Stimulated activated CD8-positive, alpha-beta memory T cell treated with anti-CD3 and anti-CD28 coated beads, Interleukin-7, amount 100 ng/mL, for 4 hours (primary cell): ENCODE measurements around the gene ZNF853.
"Not testable (repeated sequence)": the region's sequence is repeated elsewhere in the genome, so short reads cannot be mapped to it uniquely, and the experiment has no call there.

Experiments
- DNase-seq, 2 donors: peaks; one replicate each; pipeline ENCODE4 v3.0.0-alpha.2; 2020; ENCODE audit warnings: low read depth in 2 of 2

Gene ZNF853

DNA sequence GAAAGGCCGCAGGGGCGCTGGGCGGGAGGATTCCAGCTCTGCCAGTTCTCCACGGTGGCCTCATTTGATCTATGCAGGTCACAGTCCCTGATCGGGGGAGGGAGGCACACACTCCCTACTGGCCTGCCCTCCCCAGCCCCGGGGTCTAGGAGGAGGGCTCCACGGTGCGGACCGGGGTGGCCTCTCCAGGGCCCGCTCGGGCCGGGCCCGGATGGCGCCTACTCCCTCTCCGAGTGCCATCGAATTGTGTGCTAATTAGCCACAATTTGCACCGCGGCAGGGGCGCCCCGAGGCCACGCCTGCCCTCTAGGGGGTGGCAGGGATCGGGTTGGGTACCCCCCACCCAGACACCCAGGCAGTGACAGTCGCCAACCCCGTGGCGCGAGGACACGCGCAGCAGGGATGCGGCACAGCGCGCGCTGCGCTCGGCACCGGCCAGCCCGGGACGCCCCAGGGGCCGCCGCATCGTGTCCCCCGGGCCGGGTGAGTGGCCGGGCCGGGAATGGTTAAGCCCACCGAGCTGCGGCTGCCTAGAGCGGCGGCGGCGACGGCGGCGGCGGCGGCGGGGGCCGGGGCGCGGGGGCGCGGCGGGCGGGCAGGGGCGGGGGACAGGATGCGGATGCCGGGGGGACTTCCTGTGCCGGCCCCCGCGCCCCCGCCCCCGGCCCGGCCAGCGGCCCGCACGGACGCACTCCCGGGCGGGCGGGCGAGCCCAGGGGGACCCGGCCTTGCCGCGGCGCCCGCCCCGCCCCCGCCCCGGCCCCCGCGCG is at the start of gene ZNF853:
ZNF853 (plus strand) TSS at position 658 of the 770 bp plus-strand sequence. CDS start 565 bp downstream, outside the sequence.
- DNase-seq = peak in 1 of 2 donors; percentile 24

DNA sequence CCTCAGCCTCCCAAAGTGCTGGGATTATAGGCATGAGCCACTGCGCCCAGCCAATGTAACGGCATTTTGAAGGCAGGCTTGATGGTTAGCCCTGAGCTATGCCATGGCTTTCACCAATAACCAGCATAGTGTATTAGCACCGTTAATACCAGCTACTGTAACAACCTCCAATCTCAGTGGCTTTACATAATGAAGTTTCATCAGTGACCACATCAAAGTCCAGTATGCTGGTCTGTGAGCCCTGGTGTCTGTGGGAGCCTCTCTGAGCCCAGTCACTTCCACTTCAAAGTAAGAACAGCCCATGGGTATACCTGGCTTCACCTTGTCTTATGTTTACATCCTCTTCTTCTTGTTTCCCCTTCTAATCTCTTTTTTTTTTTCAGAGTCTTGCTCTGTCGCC is 49.8 kb upstream of the ZNF853 start:
- no peak for DNase-seq

DNA sequence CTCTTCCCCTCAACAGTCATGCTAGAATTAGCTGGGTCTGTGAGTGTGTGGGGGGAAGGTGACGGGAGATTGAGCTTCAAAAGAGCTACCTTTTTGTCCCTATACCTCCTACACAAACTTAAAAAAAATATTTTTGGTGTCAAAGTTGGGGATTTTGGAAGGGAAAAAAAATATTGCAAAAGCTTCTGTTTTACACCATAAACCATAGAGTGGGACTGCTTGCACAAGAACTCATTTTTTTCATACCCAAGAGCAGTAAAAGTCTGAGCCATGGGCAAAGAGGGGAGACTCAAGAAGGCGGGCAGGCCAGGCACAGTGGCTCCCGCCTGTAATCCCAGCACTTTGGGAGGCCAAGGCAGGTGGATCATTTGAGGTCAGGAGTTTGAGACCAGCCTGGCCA is 47.5 kb upstream of the ZNF853 start:
- no peak for DNase-seq

DNA sequence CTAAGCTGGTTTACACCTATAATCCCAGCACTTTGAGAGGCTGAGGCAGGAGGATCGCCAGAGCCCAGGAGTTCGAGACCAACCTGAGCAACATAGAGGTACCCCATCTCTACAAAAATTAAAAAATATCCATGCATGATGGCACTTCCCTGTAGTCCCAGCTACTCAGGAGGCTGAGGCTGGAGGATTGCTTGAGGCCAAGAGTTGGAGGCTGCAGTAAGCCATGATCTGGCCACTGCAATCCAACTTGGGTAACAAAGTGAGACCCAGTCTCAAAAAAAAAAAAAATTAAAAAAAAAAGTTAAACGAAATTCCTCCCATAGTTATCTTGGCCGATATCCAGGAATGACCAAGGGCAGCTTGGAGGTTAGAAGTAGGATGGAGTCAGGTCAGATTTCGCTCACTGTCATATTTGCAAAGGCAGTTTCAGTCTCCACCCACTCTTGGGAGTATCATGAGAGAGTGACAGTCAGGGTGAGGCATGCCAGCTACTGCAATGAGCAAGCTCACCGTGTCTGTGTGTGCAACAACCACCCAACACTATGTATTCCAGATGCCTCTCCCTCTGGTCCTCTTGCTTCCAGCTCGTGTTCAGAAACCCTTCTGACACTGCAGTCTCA is 44.1 kb upstream of the ZNF853 start:
- no peak for DNase-seq

DNA sequence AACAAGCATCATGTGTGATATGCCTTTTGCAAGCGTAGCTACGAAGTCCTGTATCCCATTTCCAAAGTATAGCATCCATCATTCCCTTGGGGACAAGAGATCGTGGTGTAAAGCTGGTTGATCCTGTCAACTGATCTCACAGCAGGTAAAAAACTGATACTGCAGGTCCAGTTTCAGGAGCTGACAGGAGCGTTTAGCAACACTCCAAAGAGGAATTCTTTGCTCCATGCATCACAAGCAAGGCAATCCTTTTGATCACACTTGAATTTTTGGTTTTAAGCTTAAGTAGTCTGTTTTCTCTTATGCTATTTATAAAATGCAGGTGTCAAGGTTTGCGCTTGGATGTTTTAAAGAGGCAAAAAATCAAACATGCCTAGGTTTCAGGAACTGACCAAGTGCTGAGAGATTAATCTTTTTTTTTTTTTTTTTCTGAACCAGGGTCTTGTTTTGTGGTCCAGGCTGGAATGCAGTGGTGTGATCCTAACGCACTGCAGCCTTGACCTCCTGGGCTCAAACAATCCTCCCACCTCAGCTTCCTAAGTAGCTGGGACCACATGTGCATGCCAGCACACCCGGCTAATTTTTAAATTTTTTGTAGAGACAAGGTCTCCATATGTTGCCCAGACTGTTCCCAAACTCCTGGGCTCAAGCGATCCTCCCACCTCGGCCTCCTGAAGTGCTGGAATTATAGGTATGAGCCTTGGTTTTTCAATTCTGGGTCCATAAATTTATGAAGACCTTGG is 40.0 kb upstream of the ZNF853 start:
- no peak for DNase-seq

DNA sequence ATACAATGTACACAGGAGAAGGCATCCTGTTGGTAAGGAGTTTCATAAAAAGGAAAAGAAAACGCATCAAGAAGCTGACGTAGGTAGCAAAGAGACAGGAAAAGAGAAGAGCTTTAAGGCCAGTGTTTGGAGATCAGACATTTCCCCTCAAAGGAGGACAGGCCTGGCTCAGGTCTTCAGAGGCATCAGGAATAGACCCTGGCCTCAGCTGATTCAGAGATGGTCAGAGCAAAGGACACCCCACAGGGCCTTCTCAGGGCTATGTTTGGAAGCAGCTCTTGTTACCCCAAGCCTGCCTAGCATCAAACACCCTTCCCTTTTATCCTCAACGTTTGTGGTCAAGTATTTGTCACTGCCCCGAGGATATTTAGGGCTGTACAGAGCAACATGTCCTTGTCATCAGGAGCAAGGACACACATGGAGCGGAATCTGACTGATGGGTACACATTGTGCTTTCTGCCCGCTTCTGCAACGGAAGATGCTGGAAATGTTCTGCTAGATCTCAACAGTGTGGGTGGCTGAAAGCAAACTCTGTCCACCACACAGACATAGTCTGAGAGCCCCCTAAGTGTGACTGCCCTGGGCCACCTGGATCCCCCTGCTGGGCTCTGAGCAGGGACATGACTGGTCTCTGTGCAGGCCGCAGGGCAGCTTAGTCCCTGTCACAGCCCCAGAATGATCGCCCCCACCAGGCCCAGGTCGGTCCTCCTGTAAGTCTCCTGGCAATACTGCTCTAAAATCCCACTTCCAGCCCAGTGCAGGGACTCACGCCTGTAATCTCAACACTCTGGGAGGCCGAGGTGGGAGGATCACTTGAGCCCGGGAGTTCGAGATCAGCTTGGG is 39.2 kb upstream of the ZNF853 start:
- DNase-seq = no peak

DNA sequence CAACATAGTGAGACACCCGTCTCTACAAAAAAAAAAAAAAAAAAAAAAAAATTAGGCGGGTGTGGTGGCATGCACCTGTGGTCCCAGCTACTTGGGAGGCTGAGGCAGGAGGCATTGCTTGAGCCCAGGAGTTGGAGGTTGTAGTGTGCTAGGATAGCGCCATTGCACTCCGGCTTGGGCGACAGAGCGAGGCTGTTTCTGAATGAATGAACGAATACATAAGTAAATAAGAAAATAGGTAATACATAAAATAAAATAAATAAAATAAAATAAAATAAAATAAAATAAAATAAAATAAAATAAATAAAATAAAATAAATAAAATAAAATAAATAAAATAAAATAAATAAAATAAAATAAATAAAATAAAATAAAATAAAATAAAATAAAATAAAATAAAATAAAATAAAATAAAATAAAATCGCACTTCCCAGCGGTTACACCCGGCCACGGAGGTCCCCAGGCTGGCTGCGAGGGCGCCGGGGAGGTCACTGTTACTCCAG is 38.5 kb upstream of the ZNF853 start:
- not testable (repeated sequence) for DNase-seq

DNA sequence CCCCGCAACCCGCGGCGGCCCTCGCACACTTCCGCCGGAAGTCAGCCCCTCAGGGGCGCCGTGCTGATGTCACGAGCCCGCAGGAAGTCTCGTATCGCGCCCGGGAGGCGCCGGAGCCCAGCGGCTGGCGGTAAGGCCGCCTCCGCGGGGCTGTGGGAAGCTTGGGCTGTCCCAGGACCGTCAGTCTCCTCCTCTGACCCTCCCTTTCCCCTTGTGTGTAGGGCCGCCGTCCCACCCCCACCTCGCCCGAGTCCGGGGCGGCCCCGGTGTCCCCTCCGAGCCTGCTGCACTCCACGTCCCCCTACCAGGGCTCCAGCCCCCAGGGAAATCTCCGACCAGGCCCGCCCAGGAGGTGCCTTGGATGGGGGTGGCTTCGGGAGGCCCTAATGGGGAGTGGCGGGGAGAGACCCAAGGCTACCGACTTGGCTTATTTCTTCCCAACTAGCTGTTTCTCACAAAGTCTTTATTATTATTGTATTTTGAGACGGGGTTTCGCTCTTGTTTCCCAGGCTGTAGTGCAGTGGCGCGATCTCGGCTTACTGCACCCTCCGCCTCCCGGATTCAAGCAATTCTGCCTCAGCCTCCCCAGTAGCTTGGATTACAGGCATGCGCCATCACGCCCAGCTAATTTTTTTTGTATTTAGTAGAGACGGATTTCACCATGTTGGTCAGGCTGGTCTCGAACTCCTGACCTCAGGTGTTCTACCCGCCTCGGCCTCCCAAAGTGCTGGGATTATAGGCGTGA is 37.9 kb upstream of the ZNF853 start, which contains the start of gene ZDHHC4:
ZDHHC4 (plus strand) TSS at position 86 of the 745 bp plus-strand sequence. CDS start 3,108 bp downstream, outside the sequence.
- DNase-seq = peak; percentile 69 to 88

DNA sequence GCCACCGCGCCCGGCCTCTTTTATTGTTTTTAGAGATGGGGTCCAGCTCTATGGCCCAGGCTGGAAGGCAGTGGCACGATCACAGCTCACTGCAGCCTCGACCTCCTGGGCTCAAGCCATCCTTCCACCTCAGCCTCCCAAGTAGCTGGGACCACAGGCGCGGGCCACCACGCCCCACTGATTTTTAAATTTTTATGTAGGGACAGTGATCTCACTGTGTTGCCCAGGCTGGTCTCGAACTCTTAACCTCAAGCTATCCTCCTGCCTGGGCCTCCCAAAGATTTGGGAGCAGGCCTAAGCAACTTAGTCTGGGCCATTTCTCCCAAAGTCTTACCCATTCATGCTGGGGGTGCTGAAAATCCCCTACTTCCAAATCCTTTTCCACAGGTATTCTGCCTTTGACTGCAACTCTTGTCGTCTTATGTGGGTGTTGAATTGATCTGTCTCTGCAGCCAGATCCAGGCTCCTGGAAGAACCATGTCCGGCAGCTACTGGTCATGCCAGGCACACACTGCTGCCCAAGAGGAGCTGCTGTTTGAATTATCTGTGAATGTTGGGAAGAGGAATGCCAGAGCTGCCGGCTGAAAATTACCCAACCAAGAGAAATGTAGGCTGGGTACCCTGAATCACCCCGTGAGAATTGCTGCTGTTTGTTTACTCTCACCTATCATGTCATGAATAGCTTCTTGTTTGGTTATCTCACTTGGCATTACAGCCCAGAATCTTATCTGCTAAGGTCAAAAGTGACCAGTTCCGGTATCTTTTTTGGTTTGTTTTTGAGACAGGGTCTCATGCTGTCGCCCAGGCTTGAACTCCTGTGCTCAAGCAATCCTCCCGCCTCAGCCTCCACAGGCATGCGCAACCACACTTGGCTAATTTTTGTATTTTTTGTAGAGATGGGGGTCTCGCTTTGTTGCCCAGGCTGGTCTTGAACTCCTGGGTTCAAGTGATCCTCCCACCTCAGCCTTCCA is 37.0 kb upstream of the ZNF853 start:
- DNase-seq = no peak

DNA sequence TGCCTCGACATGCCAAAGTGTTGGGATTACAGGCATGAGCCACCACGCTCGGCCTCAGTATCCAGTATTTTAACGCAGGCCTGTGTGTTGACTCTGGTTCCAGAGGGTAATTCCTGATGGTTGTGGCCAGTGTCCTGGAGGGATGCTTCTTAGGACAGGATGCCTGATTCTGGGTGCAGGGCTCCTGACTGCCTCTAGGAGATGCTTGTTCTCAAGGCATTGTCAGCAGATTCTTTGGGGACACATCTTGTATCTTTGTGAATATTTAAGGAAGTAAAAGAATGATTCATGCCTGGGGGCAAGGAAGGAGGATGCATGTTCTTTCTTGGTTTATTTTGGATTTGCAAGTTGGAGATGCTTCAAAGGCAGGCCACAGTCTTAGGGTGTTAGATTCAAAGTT is 36.0 kb upstream of the ZNF853 start:
- DNase-seq = no peak

DNA sequence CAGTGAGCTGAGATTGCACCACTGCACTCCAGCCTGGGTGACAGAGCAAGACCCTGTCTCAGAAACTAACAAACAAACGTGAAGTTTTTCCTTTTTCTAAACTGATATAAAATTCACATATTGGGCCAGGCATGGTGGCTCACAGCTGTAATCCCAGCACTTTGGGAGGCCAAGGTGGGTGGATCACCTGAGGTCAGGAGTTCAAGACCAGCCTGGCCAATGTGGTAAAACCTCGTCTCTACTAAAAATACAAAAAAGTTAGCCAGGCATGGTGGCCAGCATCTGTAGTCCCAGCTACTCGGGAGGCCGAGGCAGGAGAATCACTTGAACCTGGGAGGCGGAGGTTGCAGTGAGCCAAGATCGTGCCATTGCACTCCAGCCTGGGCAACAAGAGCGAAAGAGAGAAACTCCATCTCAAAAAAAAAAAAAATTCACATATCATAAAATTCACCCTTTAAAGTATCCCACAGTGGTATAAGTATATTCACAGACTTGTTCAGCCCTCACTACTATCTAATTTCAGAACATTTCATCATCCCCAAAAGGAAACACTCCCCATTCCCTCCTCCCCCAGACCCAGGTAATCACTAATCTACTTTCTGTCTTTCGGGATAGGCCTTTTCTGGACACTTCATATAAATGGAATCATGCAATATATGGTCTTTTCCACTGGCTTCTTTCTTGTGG is 29.5 kb upstream of the ZNF853 start:
- DNase-seq = not testable (repeated sequence)

DNA sequence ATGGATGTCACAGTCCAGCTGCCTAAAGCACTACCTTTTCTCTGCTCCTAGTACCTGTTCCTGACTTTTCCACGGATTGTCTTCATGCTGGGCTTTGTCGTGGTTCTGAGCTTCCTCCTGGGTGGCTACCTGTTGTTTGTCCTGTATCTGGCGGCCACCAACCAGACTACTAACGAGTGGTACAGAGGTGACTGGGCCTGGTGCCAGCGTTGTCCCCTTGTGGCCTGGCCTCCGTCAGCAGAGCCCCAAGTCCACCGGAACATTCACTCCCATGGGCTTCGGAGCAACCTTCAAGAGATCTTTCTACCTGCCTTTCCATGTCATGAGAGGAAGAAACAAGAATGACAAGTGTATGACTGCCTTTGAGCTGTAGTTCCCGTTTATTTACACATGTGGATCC is 26.8 kb upstream of the ZNF853 start:
- DNase-seq = no peak

DNA sequence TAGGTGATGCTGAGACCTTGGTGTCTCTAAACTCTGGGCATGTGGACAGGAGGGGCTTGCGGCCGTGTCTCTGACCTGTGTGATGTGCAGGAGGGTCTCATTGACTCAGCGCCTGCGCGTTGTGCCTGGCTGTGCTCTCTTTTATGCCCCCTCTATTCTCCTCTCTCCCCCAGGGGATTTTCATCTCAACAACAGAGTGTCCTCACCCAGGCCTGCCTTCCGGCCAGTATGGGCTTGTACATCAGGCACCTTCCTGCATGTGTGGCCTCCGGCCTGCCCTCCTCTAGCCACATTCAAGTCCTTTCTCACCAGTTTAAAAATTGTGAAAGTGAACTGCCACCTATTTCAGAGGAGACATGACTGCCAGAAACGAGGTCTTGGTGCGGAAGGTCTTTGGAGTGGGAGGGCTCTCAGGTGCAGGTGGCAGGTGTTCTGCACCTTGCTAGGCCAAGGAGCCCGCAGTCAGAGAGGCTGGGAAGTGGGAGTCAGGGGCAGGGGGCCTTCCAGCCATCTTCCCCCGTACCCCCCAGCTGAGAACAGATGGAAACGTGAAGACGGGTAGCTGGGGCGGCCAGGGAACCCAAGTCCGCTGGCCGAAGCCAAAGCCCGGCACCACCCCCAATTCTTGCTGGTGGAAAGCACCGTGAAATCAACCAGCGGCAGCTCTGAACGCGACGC is 26.1 kb upstream of the ZNF853 start:
- no peak for DNase-seq

DNA sequence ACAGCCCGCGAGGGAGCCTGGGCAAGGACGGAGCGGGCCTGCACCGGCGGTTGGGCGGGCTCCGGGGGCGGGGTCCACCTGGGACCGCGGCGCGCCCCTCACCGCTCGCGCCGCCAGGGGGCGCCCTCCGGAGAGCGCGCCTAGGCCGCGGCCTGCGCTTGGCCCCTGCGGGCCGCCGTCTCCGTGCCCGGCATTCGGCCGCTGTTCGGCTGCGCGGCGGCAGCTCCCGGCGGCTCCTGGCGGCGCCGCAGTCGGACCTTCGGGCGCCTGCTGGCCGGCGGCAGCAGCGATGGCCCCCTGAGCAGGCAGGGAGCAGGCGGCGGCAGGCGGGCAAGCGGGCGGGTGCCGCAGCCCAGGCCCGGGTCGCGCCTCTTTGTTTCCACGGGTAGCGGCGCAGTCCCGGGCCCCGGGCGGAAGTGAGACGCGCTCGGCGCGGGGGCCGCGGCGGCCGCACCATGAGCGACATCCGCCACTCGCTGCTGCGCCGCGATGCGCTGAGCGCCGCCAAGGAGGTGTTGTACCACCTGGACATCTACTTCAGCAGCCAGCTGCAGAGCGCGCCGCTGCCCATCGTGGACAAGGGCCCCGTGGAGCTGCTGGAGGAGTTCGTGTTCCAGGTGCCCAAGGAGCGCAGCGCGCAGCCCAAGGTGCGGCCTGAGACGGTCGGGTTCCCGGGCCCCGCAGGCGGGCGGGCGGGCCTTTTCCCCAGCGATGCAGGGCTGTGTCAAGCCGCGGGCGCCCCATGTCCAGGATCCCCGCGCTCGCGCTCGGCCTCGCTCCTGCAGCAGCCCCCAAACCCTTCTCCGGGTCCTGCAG is 25.4 kb upstream of the ZNF853 start, which contains the start of gene INTS15:
INTS15 (plus strand) TSS at position 193 of the 816 bp plus-strand sequence; CDS start at position 456, 263 bp downstream.
- DNase-seq = peak; percentile 52 to 79

DNA sequence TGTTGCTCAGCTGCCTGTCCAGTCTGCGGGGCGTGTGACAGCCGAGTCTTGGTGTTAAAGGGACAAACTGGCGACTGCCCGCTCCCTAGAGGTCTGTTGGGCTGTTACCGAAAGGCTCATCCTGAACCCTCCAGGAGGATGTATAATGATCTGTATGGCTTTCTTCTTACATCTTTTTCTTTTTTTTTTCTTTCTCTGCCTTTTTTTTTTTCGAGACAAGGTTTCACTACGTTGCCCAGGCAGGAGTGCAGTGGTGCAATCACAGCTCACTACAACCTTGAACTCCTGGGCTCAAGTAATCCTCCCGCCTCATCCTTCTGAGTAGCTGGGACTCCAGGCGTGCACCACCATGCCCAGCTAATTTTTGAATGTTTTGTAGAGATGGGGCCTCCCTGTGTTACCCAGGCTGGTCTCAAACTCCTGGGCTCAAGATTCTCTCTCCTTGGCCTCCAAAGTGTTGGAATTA is 24.7 kb upstream of the ZNF853 start:
- DNase-seq = no peak

DNA sequence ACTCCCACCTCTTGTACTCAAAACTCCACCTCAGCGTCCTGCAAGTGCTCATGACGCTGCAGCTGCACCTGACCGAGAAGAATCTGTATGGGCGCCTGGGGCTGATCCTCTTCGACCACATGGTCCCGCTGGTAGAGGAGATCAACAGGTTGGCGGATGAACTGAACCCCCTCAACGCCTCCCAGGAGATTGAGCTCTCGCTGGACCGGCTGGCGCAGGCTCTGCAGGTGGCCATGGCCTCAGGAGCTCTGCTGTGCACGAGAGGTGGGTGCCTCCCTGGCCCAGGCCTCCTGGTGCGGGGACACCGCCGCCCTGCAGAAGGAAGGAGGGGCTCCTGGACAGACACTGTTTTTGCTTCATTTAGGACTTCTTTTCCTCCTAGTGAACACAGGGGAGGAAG is 15.3 kb upstream of the ZNF853 start:
- no peak for DNase-seq

DNA sequence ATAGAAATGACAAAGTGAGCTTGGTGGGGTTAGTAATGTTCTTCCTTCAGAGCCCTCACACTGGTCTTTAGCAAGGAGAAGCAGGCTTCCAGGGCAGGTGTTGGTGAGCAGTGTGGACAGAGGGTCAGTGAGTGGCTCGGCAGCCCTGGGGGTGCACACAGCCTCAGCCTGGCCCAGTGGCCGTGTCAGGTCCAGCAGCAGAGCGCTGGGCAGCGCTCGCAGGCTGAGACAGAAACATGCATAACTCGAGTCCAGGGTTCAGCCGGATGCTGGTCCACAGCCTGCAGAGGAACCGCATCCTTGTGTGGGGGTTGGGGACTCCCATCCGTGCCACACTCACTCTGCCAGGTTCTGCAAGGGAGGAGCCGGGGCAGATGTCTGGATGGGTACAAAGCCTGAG is 11.0 kb upstream of the ZNF853 start:
- DNase-seq = no peak
